Tibial artery (tissue), 4 donors: Measurements from ENCODE around the gene PDE5A.

Source experiments
- DNase-seq, 2 donors: peaks; one replicate each; pipeline ENCODE4 v3.0.0-alpha.2; 2019
- H3K27ac ChIP-seq, 2 donors: fragments of 200-600 bp; sonication (generic) in 1 of 2; 1 replicate in 1 of 2; 2 replicates in 1 of 2; pipeline ENCODE4 v1.5.1; 2018 to 2019; ENCODE audit warnings: mild to moderate bottlenecking in 1 of 2
- H3K27me3 ChIP-seq, 2 donors: fragments of 200-600 bp; sonication (generic) in 1 of 2; one replicate each; pipeline versions ENCODE4 v1.5.1 to v1.6.0; 2016 to 2019
- H3K36me3 ChIP-seq, 3 donors: fragments of 200-600 bp; sonication (generic) in 2 of 3; one replicate each; pipeline ENCODE4 v1.5.1; 2016 to 2019; ENCODE audit warnings: mild to moderate bottlenecking in 2 of 3
- H3K4me1 ChIP-seq, 4 donors: fragments of 200-600 bp; sonication (generic) in 2 of 4; 1 replicate in 3 of 4; 2 replicates in 1 of 4; pipeline ENCODE4 v1.5.1; 2016 to 2019
- H3K4me3 ChIP-seq, 2 donors: fragments of 200-600 bp; sonication (generic) in 1 of 2; 1 replicate in 1 of 2; 2 replicates in 1 of 2; pipeline ENCODE4 v1.5.1; 2018 to 2019; ENCODE audit warnings: mild to moderate bottlenecking in 2 of 2
- H3K9me3 ChIP-seq, 3 donors: fragments of 200-600 bp; sonication (generic) in 1 of 3; one replicate each; pipeline ENCODE4 v1.5.1; 2016 to 2019
- CTCF ChIP-seq, 2 experiments: fragments of 200-600 bp in 1 of 2; fragments of 450-650 bp in 1 of 2; IDR thresholded peaks; one replicate each; pipeline ENCODE4 v1.5.1; 2017 to 2019; ENCODE audit warnings: antibody characterized with exemption in 2 of 2, mild to moderate bottlenecking in 1 of 2, moderate library complexity in 1 of 2
- intact Hi-C: fragments of 100-400 bp; cut with DNase I; formaldehyde crosslinking; loops from one replicate; pipeline ENCODE4 v1.15.0; 2023; ENCODE audit warnings: low total_unique reads

The PDE5A gene

GRCh38 chr4:119598521-119598920, 30.1 kb downstream of the PDE5A start:
- TF ChIP-seq CTCF (IDR thresholded peaks at IDR 0.05) = no peak
- peaks cover 0 to 22% (median 18%) of the 10 kb centered on the region in 3 donors for H3K36me3 ChIP-seq
- intact Hi-C loops = no loop called here
- H3K27ac ChIP-seq = peak overlapping the region; percentile 29 to 47
- H3K9me3 ChIP-seq = peaks cover 0 to 11% (median 0%) of the 10 kb centered on the region in 3 donors
- H3K27me3 ChIP-seq = no peaks in the 10 kb centered on the region
- no peak for DNase-seq
- no peak overlapping the region for H3K4me3 ChIP-seq
- peaks cover 0 to 43% (median 2%) of the 10 kb centered on the region in 4 donors for H3K4me1 ChIP-seq

DNA sequence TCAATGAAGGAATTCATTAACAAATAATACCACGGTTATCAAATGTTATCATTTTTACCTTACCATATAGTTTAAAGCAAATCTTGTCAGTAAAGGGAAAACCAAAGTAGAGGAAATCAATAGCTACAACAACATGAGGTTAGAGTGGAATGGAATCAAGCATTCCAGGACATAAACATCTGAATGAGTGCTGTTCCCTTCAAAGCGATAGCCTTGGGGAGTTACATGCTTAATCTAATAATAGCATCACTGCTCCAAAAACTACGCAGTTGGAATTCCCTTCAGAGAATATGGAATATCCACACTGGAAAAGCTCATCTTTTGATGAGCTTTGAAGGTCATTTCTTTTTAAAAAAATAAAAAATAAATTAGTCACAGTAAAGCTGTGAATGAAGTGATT, 31.2 kb downstream of the PDE5A start:
- intact Hi-C loops = no loop called here
- peak overlapping the region; percentile 47 to 48 for H3K27ac ChIP-seq
- H3K9me3 ChIP-seq = peaks cover 0 to 11% (median 0%) of the 10 kb centered on the region in 3 donors
- H3K4me3 ChIP-seq = no peak overlapping the region
- TF ChIP-seq CTCF (IDR thresholded peaks at IDR 0.05) = no peak
- H3K4me1 ChIP-seq = peaks cover 0 to 43% (median 8%) of the 10 kb centered on the region in 4 donors
- peaks cover 0 to 22% (median 18%) of the 10 kb centered on the region in 3 donors for H3K36me3 ChIP-seq
- no peak for DNase-seq
- no peaks in the 10 kb centered on the region for H3K27me3 ChIP-seq

GRCh38 chr4:119593698-119594097, 34.9 kb downstream of the PDE5A start:
- Histone ChIP-seq H3K36me3 (peaks cover 0 to 17% (median 16%) of the 10 kb centered on the region in 3 donors), H3K9me3 (peaks cover 0 to 2% (median 0%) of the 10 kb centered on the region in 3 donors), H3K4me3 (no peak overlapping the region), H3K4me1 (peaks cover 0 to 66% (median 16%) of the 10 kb centered on the region in 4 donors), H3K27me3 (no peaks in the 10 kb centered on the region), H3K27ac (no peak overlapping the region)
- intact Hi-C loops = no loop called here
- DNase-seq = no peak
- no peak for TF ChIP-seq CTCF (IDR thresholded peaks at IDR 0.05)

DNA sequence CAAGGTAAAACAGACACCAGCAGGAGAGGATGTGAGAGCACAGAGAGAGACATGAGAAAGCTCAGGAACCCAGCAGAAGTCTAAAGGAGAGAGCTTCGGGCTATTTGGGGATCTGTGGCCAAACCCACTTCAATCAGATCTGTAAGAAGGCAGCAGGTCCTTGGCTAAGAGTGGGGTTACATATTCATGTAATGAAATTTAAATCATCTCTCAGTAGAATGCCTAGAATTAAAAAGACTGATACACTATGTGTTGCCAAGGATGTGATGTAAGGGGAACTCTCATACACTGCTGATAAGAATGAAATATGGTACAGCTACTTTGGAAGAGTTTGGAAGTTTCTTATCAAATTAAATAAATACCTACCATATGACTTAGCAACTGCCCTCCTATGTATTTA, 35.8 kb downstream of the PDE5A start:
- no peaks in the 10 kb centered on the region for H3K9me3 ChIP-seq
- TF ChIP-seq CTCF (IDR thresholded peaks at IDR 0.05) = no peak
- no peak for DNase-seq
- H3K27me3 ChIP-seq = no peaks in the 10 kb centered on the region
- intact Hi-C loops = no loop called here
- peaks cover 0 to 17% (median 12%) of the 10 kb centered on the region in 3 donors for H3K36me3 ChIP-seq
- H3K4me1 ChIP-seq = peaks cover 0 to 66% (median 16%) of the 10 kb centered on the region in 4 donors
- H3K4me3 ChIP-seq = no peak overlapping the region
- H3K27ac ChIP-seq = peak overlapping the region in 1 of 2 donors; percentile 27

DNA sequence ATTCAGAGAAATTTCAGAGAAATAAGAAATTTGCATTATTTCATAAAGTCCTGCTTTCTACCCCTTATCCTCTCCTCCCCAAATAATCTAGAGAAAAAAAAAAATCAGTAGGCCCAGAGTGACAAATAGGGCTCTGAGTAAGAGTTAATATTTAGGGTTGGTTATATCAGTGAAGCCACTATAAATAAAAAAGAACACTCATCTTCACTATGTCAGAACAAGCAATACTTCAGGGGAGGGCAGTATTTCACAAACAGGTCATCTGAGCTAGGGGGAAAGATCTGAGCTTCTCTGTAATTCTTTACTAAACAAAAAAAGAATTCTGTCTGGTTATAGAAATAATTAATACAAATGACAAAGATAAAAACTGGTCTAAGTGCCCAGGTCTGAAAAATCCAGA, 39.4 kb downstream of the PDE5A start:
- Histone ChIP-seq H3K9me3 (no peaks in the 10 kb centered on the region), H3K4me3 (no peak overlapping the region), H3K36me3 (peaks cover 0 to 4% (median 0%) of the 10 kb centered on the region in 3 donors), H3K4me1 (peaks cover 0 to 54% (median 14%) of the 10 kb centered on the region in 4 donors), H3K27ac (peak overlapping the region; percentile 33 to 49), H3K27me3 (no peaks in the 10 kb centered on the region)
- intact Hi-C loops = no loop called here
- DNase-seq = no peak
- TF ChIP-seq CTCF (IDR thresholded peaks at IDR 0.05) = no peak

GRCh38 chr4:119587796-119588195, 40.8 kb downstream of the PDE5A start:
- Histone ChIP-seq H3K9me3 (no peaks in the 10 kb centered on the region), H3K4me3 (no peak overlapping the region), H3K36me3 (peaks cover 0 to 14% (median 0%) of the 10 kb centered on the region in 3 donors), H3K27me3 (no peaks in the 10 kb centered on the region), H3K4me1 (peaks cover 0 to 48% (median 12%) of the 10 kb centered on the region in 4 donors), H3K27ac (peak overlapping the region in 1 of 2 donors; percentile 21)
- no peak for DNase-seq
- intact Hi-C loops = no loop called here
- no peak for TF ChIP-seq CTCF (IDR thresholded peaks at IDR 0.05)
